RKO (cell line): Measurements from ENCODE around the gene IL10RA.
"Not testable (repeated sequence)": the region's sequence is repeated elsewhere in the genome, so short reads cannot be mapped to it uniquely, and the experiment has no call there.

Experiments
- DNase-seq: peaks from one replicate; pipeline ENCODE4 v3.0.0-alpha.2; 2016; ENCODE audit warnings: low spot score

Gene IL10RA

GRCh38 chr11:118007563-118008270, 21.5 kb downstream of the IL10RA start:
- not testable (repeated sequence) for DNase-seq

- DNase-seq, result no peak
Observed at GRCh38 chr11:118008271-118008911, 22.2 kb downstream of the IL10RA start.

GRCh38 chr11:118009864-118010737, 23.9 kb downstream of the IL10RA start:
- DNase-seq, result no peak

- no peak for DNase-seq
Observed at GRCh38 chr11:118010738-118011461, 24.7 kb downstream of the IL10RA start.

GRCh38 chr11:118012083-118012669, 26.0 kb downstream of the IL10RA start:
- DNase-seq, result peak; percentile 25

- no peak for DNase-seq
Observed at GRCh38 chr11:118014022-118014421, 27.8 kb downstream of the IL10RA start.

- DNase-seq, result no peak
Observed at GRCh38 chr11:118015385-118015841, 29.2 kb downstream of the IL10RA start.

- DNase-seq, result no peak
Observed at GRCh38 chr11:118016104-118016503, 29.9 kb downstream of the IL10RA start.

GRCh38 chr11:118017111-118017510, 30.9 kb downstream of the IL10RA start:
- no peak for DNase-seq

- DNase-seq, result no peak
Observed at GRCh38 chr11:118017631-118018315, 31.6 kb downstream of the IL10RA start.

GRCh38 chr11:118018401-118018800, 32.2 kb downstream of the IL10RA start:
- DNase-seq, result no peak

GRCh38 chr11:118021146-118021545, 35.0 kb downstream of the IL10RA start:
- no peak for DNase-seq

- no peak for DNase-seq
Observed at GRCh38 chr11:118027694-118028093, 41.5 kb downstream of the IL10RA start.

- DNase-seq, result no peak
Observed at GRCh38 chr11:118028626-118029025, 42.4 kb downstream of the IL10RA start.

GRCh38 chr11:118033443-118033842, 47.2 kb downstream of the IL10RA start:
- no peak for DNase-seq

GRCh38 chr11:118042141-118042540, 55.9 kb downstream of the IL10RA start:
- DNase-seq, result no peak

GRCh38 chr11:118042796-118043195, 56.6 kb downstream of the IL10RA start:
- no peak for DNase-seq

GRCh38 chr11:118045191-118045590, 59.0 kb downstream of the IL10RA start:
- DNase-seq, result no peak

- no peak for DNase-seq
Observed at GRCh38 chr11:118046051-118046963, 60.1 kb downstream of the IL10RA start.
